Loucy (cell line): Measurements from ENCODE around the gene KLF9.

ENCODE experiments used
- EZH2phosphoT487 ChIP-seq: fragments of 200-600 bp; IDR thresholded peaks from 2 replicates; pipeline ENCODE4 v1.6.1; 2018; ENCODE audit warnings: antibody characterized with exemption, mild to moderate bottlenecking, moderate library complexity, borderline replicate concordance
- TF ChIP-seq, protein P1 (sequence below): fragments of 200-600 bp; sonication (generic); conservative IDR thresholded peaks from 2 replicates; pipeline ENCODE4 v1.5.1; 2014; ENCODE audit warnings: mild to moderate bottlenecking, antibody characterized with exemption, low read length

DNA sequence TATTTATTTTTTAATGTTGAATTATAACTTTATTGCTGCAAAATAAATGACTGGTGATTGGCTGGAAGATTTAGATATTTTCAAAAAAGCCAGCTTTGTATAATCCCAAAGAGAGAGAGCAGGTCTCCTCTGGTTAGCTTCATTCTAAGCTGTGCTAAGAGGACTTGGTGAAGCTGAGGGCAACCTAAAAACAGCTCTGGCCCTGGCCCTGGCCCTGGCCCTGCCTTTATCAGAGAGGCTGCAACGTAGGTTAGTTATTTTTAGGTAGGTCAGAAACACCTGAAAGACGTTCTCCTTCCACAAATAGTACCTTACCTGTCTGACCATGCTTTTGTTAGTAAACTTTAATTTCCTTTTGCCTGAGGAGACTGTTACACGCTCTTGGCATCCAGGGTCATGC, 58.7 kb downstream of the KLF9 start:
- TF ChIP-seq, protein P1, sequence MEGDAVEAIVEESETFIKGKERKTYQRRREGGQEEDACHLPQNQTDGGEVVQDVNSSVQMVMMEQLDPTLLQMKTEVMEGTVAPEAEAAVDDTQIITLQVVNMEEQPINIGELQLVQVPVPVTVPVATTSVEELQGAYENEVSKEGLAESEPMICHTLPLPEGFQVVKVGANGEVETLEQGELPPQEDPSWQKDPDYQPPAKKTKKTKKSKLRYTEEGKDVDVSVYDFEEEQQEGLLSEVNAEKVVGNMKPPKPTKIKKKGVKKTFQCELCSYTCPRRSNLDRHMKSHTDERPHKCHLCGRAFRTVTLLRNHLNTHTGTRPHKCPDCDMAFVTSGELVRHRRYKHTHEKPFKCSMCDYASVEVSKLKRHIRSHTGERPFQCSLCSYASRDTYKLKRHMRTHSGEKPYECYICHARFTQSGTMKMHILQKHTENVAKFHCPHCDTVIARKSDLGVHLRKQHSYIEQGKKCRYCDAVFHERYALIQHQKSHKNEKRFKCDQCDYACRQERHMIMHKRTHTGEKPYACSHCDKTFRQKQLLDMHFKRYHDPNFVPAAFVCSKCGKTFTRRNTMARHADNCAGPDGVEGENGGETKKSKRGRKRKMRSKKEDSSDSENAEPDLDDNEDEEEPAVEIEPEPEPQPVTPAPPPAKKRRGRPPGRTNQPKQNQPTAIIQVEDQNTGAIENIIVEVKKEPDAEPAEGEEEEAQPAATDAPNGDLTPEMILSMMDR = no peak
- no peak for TF ChIP-seq EZH2phosphoT487
